Measurements from ENCODE around the gene EML3.

The EML3 gene

GRCh38 chr11:62645671-62645945 is 33.0 kb upstream of the EML3 start:
- H3K36me3 ChIP-seq (ENCODE audit: insufficient read depth) = peaks cover 7% of the 10 kb centered on the region; the same call in 1 of the 2 replicates
- H3K9ac ChIP-seq = peak overlapping the region; percentile 87; the same call in 1 of the 2 replicates
- H3K4me3 ChIP-seq (IDR thresholded peaks at IDR 0.05; ENCODE audit: insufficient read depth, low read depth, low read length) = no peak overlapping the region
- no peaks in the 10 kb centered on the region for H3K27me3 ChIP-seq (ENCODE audit: insufficient read depth, low read depth)
- H3K4me2 ChIP-seq = peak overlapping the region; percentile 86
- peak overlapping the region; percentile 47; the same call in 1 of the 2 replicates for H2AFZ ChIP-seq (ENCODE audit: low read depth)
- peak overlapping the region; percentile 80 for H3K27ac ChIP-seq
- no peak for TF ChIP-seq CTCF (conservative IDR thresholded peaks at IDR 0.05; ENCODE audit: low read depth, low read length)
- peaks cover 43% of the 10 kb centered on the region for H3K4me1 ChIP-seq (ENCODE audit: low read depth, poor library complexity, severe bottlenecking)
- no peaks in the 10 kb centered on the region for H4K20me1 ChIP-seq (ENCODE audit: insufficient read depth)
- H3K79me2 ChIP-seq (ENCODE audit: insufficient read depth, low read depth) = peaks cover 62% of the 10 kb centered on the region

- Histone ChIP-seq H3K4me3 (IDR thresholded peaks at IDR 0.05; ENCODE audit: insufficient read depth, low read depth, low read length) (no peak overlapping the region), H4K20me1 (ENCODE audit: insufficient read depth) (no peaks in the 10 kb centered on the region), H3K27me3 (ENCODE audit: insufficient read depth, low read depth) (no peaks in the 10 kb centered on the region), H3K27ac (no peak overlapping the region), H3K4me2 (no peak overlapping the region), H3K4me1 (ENCODE audit: low read depth, poor library complexity, severe bottlenecking) (peaks cover 42% of the 10 kb centered on the region), H3K79me2 (ENCODE audit: insufficient read depth, low read depth) (peaks cover 57% of the 10 kb centered on the region), H3K9ac (no peak overlapping the region), H2AFZ (ENCODE audit: low read depth) (no peak overlapping the region), H3K36me3 (ENCODE audit: insufficient read depth) (peaks cover 7% of the 10 kb centered on the region; the same call in 1 of the 2 replicates)
- no peak for TF ChIP-seq CTCF (conservative IDR thresholded peaks at IDR 0.05; ENCODE audit: low read depth, low read length)
Observed at GRCh38 chr11:62644220-62644619, 31.6 kb upstream of the EML3 start.

GRCh38 chr11:62632492-62632891 is 19.9 kb upstream of the EML3 start:
- no peaks in the 10 kb centered on the region for H3K4me1 ChIP-seq (ENCODE audit: low read depth, poor library complexity, severe bottlenecking)
- H3K4me3 ChIP-seq (IDR thresholded peaks at IDR 0.05; ENCODE audit: insufficient read depth, low read depth, low read length) = no peak overlapping the region
- no peak overlapping the region for H3K27ac ChIP-seq
- no peak for TF ChIP-seq CTCF (conservative IDR thresholded peaks at IDR 0.05; ENCODE audit: low read depth, low read length)
- H3K4me2 ChIP-seq = no peak overlapping the region
- H2AFZ ChIP-seq (ENCODE audit: low read depth) = no peak overlapping the region
- no peaks in the 10 kb centered on the region for H3K27me3 ChIP-seq (ENCODE audit: insufficient read depth, low read depth)
- H4K20me1 ChIP-seq (ENCODE audit: insufficient read depth) = no peaks in the 10 kb centered on the region
- no peak overlapping the region for H3K9ac ChIP-seq
- H3K36me3 ChIP-seq (ENCODE audit: insufficient read depth) = peaks cover 5% of the 10 kb centered on the region; the same call in 1 of the 2 replicates
- no peaks in the 10 kb centered on the region; the same call in 1 of the 2 replicates for H3K79me2 ChIP-seq (ENCODE audit: insufficient read depth, low read depth)

- TF ChIP-seq CTCF (conservative IDR thresholded peaks at IDR 0.05; ENCODE audit: low read depth, low read length) = no peak
- H4K20me1 ChIP-seq (ENCODE audit: insufficient read depth) = no peaks in the 10 kb centered on the region
- peaks cover under 1% of the 10 kb centered on the region for H3K4me1 ChIP-seq (ENCODE audit: low read depth, poor library complexity, severe bottlenecking)
- no peak overlapping the region for H3K4me2 ChIP-seq
- H3K4me3 ChIP-seq (IDR thresholded peaks at IDR 0.05; ENCODE audit: insufficient read depth, low read depth, low read length) = no peak overlapping the region
- H3K79me2 ChIP-seq (ENCODE audit: insufficient read depth, low read depth) = no peaks in the 10 kb centered on the region
- H2AFZ ChIP-seq (ENCODE audit: low read depth) = no peak overlapping the region
- peaks cover 5% of the 10 kb centered on the region; the same call in 1 of the 2 replicates for H3K36me3 ChIP-seq (ENCODE audit: insufficient read depth)
- H3K9ac ChIP-seq = no peak overlapping the region
- no peak overlapping the region for H3K27ac ChIP-seq
- no peaks in the 10 kb centered on the region for H3K27me3 ChIP-seq (ENCODE audit: insufficient read depth, low read depth)
Observed at GRCh38 chr11:62627713-62628112, 15.1 kb upstream of the EML3 start.

All from KMS-11 (cell line).